ENCODE data around the gene CCND2.

The CCND2 gene

GRCh38 chr12:4277857-4278256, 4.3 kb downstream of the CCND2 start:
- DNase-seq, result no peak

DNA sequence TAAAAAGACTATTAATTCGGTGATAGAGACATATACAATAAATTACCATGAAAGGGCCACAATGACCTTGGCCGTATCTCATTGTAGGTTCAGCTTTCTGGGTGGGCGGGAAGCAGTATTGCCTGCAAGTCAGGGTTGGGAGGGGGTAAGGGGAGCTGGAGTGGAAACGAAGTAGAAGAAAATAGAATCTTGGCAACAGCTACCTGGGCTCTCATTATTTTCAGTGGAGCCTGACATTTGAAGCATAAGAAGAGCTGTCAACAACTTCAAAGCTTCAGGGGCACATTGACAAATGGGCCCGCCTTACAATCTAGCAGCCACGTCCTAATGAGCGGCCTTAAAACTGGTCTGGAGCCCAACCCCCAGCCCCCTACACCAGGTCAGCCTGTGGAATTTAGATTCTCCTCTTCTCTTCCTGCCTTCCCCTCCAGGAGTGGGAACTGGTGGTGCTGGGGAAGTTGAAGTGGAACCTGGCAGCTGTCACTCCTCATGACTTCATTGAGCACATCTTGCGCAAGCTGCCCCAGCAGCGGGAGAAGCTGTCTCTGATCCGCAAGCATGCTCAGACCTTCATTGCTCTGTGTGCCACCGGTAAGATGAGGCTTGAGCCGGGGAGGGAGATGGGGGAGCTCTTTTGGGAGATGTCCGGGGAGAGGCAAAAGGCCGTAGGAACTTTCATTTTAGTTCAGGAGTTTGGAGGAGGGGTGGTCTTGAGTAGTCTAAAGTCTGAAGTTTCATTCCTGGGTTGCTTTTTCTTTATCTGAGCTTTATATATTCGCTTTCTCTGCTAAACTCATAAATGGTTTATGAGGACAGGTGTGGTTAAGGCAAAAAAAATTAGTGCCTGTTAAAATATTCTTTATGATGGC, 5.0 kb downstream of the CCND2 start:
- no peak for DNase-seq

DNA sequence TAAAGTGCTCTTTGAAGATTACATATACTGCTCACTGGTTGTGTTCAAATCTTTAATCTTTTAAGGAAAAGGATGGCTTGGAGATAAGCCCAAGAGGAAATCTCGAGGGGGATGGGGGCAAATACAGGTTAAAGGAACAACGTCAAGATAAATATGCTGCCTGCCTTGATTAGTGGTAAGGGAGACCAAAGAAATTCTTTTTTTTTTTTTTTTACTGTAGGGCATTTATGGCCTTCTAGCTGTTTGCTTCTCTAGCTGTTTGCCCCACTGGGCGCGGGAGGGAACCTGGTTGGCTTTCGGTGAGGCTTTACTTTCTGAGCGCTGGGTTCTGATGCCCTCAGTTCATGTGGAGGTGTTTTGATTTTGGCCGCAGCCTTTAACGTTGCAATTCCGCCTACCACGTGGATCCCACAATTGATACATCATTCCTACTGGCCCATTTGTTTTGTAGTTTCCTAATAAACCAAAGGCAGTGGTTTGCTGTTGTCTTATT, 5.7 kb downstream of the CCND2 start:
- no peak for DNase-seq

- DNase-seq, result no peak
Measured at GRCh38 chr12:4280351-4281163, 7.0 kb downstream of the CCND2 start.

- DNase-seq, result no peak
Measured at GRCh38 chr12:4281173-4281654, 7.7 kb downstream of the CCND2 start.

DNA sequence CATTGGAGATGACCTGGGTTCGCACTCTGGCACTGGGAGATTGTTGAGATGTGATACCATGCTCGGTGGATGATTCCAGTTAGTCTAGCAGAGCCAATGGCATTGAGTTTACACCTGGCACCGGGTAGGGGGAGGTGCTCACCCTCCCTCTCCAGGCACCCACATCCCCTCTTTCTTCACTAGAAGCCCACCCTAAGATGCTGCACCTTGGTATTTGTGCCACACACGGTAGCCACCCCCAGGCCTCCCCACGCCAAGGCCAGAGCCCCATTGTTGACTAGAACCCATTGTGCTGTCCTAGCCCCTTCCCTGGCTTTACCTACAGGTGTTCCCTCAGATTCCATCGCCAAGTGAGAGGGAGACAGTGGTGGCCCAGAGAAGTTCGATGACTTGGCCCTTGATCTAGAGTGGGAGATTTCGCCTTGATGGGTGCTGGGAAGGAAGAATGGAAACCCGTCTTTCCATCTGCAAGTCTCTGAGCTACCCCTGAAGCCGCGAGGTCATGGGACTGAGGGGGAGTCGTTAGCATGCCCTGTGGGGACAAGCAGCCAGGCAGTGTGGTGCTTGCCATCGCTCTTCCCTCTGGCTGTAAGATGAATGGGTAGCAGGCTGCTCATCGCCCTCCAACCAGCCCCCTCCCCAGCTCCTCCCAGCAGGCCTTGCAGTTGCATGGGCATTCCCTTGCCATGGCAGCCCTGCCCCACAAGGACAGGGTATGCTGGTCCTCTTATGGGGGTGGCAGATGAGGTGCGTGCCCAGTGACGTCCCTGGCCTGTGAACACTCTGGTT, 8.7 kb downstream of the CCND2 start:
- DNase-seq, result no peak

- no peak for DNase-seq
Measured at GRCh38 chr12:4282892-4283511, 9.4 kb downstream of the CCND2 start.

DNA sequence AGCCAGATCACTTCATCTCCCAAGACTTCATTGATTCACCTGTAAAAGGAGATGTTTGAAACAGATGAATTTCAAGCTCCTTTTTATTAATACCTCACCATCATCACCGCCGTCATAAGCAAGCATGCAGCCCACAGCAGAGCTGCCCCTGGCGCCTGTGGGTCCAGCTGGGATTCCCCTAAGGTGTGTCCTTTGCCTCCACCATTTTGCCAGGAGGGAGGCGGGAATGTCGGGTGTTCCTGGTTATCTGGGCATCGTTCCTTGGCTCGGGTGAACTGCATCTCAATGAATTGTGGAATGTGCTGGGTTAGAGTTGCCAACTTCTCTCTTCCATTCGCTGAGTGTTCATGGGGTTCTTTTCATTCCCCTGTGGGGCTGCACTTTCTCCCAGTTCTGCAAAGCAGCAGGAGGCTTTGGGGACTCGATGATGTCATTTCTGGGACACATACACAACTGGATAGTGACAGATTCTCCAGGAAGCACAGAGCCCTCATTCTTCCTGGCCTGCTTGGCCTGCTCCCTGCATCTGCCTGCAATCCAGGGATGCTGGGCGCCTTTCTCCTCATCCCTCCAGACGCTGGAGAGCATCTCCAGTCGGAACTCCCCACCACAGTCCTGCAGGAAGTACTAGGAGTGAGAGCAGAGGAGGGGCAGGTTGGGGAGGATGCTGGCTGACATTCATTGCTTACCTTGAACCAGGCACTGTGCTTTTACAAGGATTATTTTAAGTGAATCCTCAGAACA, 10.1 kb downstream of the CCND2 start:
- no peak for DNase-seq

- no peak for DNase-seq
Measured at GRCh38 chr12:4284306-4284705, 10.7 kb downstream of the CCND2 start.

- no peak for DNase-seq
Measured at GRCh38 chr12:4285070-4285469, 11.5 kb downstream of the CCND2 start.

DNA sequence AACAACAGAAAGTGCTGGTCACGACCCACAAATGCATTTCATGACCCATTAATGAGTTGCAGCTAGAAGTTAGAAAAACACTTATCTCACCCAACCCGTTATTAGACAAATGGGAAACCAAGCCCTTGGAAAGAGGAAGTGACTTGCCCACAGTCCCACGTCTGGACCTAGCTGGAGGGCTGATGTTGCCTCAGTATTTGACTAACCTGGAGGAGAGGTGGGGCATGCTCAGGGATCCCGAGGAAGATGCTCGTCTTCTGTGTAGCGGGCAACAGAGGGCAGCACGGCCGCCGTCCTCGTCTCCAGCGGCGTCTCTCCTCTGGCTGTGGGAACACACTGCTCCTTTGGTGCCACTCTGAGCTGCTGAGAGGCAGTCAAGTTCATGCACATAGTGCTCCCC, 12.7 kb downstream of the CCND2 start:
- DNase-seq, result no peak

GRCh38 chr12:4286771-4287317, 13.3 kb downstream of the CCND2 start:
- no peak for DNase-seq

DNA sequence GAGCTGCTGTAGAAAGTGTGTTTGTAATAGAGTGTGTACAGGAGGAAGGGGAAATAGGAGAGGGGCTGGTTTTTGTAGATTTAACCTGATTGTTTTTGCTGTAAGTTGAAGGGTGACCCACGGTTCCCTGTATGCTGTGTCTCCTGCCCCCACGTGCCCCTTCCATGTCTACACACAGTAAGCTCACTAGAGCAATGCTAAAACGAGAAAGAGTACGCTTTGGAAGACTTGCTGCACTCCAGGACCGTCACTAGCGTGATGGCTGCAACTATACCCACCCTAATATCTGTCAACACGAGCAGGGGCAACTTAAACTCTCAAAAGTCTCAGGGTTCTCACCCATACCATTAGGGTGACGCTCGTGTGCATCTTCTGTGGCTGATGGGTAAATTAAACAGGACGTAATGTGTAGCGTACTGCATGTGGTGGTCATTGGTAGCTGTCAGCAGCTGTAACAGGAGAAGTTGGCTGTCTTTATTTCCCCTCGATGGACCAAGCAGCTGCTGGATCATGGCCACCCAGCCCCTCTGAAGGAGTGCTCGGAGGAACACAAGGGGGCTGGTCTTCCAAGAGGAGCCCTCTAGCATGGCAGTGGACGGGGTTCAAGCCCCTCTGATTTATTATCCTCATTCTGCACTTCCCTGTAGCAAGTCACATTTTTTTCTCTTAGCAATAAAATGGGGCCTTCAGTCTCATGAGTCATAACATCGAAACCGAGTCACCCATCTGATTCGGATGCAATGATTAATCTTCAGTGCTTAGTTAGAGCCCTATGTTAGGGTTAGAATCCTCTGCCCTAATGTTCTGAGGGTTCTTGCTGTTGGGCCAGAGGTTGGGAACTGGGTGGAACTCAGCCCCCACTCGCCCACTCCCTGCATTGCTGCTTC, 14.0 kb downstream of the CCND2 start:
- no peak for DNase-seq

DNA sequence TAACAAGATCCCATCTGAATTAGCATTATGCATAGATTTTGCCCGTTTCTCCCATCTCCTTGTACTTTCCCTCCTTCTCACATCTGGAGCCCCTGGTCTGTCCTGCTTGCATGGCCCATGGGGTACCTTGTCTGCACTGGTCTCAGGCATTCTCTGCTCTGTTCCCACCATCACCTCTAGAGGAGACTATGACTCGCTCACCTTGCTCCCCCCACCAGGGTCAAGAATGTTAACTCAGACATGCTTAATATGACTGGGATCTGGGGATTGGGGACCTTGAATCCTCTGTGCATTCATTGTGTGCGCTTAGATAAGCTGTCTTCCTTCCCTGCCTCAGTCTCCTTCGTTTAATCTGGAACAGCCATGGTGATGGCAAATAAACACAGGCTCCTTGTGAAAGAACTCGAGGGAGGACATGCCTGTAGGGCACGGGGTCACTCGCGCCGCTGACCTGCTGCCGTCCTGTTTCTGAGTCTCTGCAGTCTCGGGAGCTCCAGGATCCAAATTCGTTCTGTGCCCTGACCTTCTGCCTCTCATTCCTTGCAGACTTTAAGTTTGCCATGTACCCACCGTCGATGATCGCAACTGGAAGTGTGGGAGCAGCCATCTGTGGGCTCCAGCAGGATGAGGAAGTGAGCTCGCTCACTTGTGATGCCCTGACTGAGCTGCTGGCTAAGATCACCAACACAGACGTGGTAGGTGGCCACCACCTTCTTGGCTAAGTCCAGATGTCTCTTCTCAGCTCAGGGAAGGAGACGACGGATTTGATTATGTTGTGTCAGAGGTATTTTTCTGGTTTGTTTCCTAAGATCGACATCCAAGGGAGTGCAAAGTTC, 15.0 kb downstream of the CCND2 start:
- no peak for DNase-seq

- DNase-seq, result no peak
Measured at GRCh38 chr12:4289231-4289878, 15.8 kb downstream of the CCND2 start.

DNA sequence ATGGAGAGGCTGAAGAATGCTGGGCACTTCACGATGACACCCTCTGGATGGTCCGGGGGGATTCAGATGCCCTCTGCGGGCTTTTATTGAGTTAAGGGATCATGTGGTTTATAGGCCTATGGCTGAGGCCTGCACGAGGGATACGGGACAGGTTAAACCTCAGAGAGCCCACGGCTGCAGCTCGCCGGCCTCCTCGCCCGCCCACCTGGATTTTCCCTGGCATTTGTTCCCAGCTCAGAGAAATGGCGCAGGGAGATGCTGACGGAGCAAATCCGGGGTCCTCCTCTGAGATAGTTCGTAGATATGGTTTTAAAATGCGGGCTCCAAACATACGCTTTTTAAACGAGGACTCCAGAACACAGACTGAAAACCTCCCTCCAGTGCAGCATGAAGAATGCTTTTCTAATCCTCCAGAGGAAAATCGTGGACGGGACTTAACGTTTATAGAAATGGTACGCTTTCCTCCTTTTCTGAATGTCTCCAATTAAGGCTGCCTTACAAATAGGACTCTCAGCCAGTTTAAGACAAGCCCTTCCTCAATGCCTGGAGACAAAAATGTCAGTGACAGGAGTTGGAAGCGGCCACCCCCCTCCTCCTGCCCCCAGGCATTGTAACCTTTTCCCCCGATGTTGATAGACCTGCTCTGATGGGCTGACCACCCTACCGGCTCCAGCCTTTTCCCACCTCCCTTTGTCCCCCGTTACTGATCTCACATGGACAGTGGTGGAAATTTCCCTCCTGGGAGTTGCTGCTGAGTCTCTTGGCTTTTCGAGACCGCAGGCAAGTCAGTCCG, 16.6 kb downstream of the CCND2 start:
- DNase-seq, result no peak

GRCh38 chr12:4292341-4293073, 18.9 kb downstream of the CCND2 start:
- DNase-seq, result no peak

Measured in NCI-H146 (cell line).